Measurements from ENCODE around the gene TUBGCP6. TPM values are rescaled to one million over a fixed set of nuclear protein-coding genes. Genes with fewer than 3 reads are reported as not detected.

Gene TUBGCP6
- total RNA-seq, 1 donor from 2014 or later = 49.6 TPM

GRCh38 chr22:50258361-50259292, 13.8 kb upstream of the TUBGCP6 start:
- Mint-ChIP-seq H3K9me3 (no peaks in the 10 kb centered on the region), H3K27ac (no peak overlapping the region), H3K36me3 (ENCODE audit: low read depth) (no peaks in the 10 kb centered on the region), H3K4me3 (ENCODE audit: low read depth) (peak overlapping the region; percentile 39), H3K4me1 (ENCODE audit: low read depth) (peaks cover 5% of the 10 kb centered on the region), H3K27me3 (ENCODE audit: low read depth) (peaks cover 9% of the 10 kb centered on the region)
- intact Hi-C loops (cut with micrococcal nuclease) = no loop called here
- DNase-seq (ENCODE audit: low spot score) = no peak

DNA sequence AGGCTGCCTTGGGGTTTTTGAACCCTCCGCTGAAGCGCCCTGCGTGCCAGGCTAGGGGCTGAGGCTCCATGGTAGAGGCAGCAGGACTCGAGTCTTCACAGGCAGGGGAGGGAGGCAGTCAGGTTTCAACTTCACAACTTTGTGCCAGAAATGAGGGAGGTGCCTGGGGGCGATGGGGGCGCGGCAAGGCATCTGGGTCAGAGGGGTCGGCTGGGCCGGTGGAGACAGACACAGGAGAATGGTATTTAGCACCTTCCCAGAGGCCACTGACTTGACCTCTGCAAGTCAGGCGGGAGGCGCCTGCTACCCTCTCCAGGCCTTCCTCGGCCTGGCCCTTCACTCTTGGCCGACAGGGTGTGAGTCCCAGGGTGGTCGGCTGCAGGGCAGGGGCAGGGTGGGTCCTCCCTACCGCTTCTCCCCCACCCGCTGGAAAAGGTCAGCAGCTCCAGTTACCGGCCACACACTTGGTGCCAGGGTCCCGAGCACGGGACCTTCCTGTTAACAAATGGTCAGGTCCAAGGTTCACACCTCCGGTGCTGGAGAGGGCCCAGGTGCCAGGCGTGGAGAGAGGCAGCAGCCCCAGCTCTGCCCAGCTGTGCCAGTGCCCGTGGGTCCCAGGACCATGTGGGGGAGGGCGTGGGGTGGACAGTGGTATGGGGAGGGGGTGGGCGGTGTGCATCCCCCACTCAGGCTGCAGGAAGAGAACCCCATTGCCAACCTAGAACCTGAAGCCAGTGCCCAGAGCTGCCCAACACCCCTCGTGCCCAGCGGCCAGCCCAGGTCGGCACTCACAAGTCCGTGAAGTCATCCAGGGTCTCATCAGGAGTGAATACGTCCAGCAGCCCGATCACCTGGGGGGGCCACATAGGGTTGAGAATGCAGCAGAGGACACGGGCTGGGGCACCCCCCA, 12.9 kb upstream of the TUBGCP6 start:
- peaks cover 5% of the 10 kb centered on the region for H3K4me1 Mint-ChIP-seq (ENCODE audit: low read depth)
- H3K36me3 Mint-ChIP-seq (ENCODE audit: low read depth) = no peaks in the 10 kb centered on the region
- intact Hi-C loops (cut with micrococcal nuclease) = no loop called here
- H3K27me3 Mint-ChIP-seq (ENCODE audit: low read depth) = peaks cover 6% of the 10 kb centered on the region
- H3K4me3 Mint-ChIP-seq (ENCODE audit: low read depth) = no peak overlapping the region
- H3K9me3 Mint-ChIP-seq = no peaks in the 10 kb centered on the region
- DNase-seq (ENCODE audit: low spot score) = no peak
- H3K27ac Mint-ChIP-seq = no peak overlapping the region

GRCh38 chr22:50257041-50257440, 12.2 kb upstream of the TUBGCP6 start:
- no peaks in the 10 kb centered on the region for H3K36me3 Mint-ChIP-seq (ENCODE audit: low read depth)
- DNase-seq (ENCODE audit: low spot score) = no peak
- no peaks in the 10 kb centered on the region for H3K9me3 Mint-ChIP-seq
- H3K27me3 Mint-ChIP-seq (ENCODE audit: low read depth) = peaks cover 2% of the 10 kb centered on the region
- no peak overlapping the region for H3K27ac Mint-ChIP-seq
- H3K4me1 Mint-ChIP-seq (ENCODE audit: low read depth) = peaks cover under 1% of the 10 kb centered on the region
- no peak overlapping the region for H3K4me3 Mint-ChIP-seq (ENCODE audit: low read depth)
- intact Hi-C loops (cut with micrococcal nuclease) = no loop called here

GRCh38 chr22:50256258-50256862, 11.5 kb upstream of the TUBGCP6 start:
- no peaks in the 10 kb centered on the region for H3K9me3 Mint-ChIP-seq
- H3K4me3 Mint-ChIP-seq (ENCODE audit: low read depth) = no peak overlapping the region
- no peak for DNase-seq (ENCODE audit: low spot score)
- no peaks in the 10 kb centered on the region for H3K36me3 Mint-ChIP-seq (ENCODE audit: low read depth)
- H3K27ac Mint-ChIP-seq = no peak overlapping the region
- intact Hi-C loops (cut with micrococcal nuclease) = no loop called here
- H3K27me3 Mint-ChIP-seq (ENCODE audit: low read depth) = no peaks in the 10 kb centered on the region
- H3K4me1 Mint-ChIP-seq (ENCODE audit: low read depth) = no peaks in the 10 kb centered on the region

- intact Hi-C loops (cut with micrococcal nuclease) = no loop called here
- no peak overlapping the region for H3K27ac Mint-ChIP-seq
- no peak for DNase-seq (ENCODE audit: low spot score)
- H3K27me3 Mint-ChIP-seq (ENCODE audit: low read depth) = no peaks in the 10 kb centered on the region
- H3K36me3 Mint-ChIP-seq (ENCODE audit: low read depth) = no peaks in the 10 kb centered on the region
- no peaks in the 10 kb centered on the region for H3K9me3 Mint-ChIP-seq
- H3K4me3 Mint-ChIP-seq (ENCODE audit: low read depth) = no peak overlapping the region
- no peaks in the 10 kb centered on the region for H3K4me1 Mint-ChIP-seq (ENCODE audit: low read depth)
Observed at GRCh38 chr22:50255607-50256006, 10.8 kb upstream of the TUBGCP6 start.

DNA sequence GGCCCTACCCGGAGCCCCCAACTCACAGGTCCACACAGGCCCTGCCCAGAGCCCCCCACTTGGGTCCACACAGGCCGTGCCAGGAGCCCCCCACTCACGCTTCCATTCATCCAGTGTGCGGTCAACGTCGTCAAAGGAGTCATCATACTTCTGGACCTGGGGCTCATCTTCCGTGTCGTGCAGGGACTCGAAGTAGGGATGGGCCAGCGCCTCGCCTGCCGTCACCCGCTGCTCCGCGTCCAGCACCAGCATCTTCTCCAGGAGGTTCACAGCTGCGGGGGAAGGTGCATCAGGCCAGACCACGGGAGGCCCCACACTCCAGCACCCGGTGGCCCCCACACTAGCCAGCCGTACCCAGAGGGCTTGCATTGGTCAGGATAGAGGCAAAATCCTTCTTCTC, 10.3 kb upstream of the TUBGCP6 start:
- H3K27ac Mint-ChIP-seq = no peak overlapping the region
- H3K4me1 Mint-ChIP-seq (ENCODE audit: low read depth) = peaks cover 1% of the 10 kb centered on the region
- intact Hi-C loops (cut with micrococcal nuclease) = no loop called here

DNA sequence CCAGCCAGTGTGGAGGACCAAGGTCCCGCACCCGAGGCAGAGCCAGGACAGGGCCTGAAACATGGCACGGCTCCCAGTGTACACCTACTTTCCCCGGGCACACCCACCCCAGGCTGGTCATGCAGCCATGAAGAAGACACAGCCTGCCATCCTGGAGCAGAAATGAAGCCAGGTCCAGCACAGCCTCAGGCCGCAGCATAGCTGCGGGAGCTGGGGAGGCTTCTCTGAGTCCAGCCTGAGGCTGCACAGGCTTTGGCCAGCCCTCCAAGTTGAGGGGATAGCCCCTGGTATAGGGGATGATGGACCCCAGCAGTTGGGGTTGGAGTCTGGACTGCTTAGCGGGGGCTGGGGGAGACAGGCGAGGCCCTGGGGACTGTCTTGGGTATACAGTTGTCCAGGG, 9.1 kb upstream of the TUBGCP6 start:
- DNase-seq (ENCODE audit: low spot score) = no peak
- H3K9me3 Mint-ChIP-seq = no peaks in the 10 kb centered on the region
- H3K27me3 Mint-ChIP-seq (ENCODE audit: low read depth) = no peaks in the 10 kb centered on the region
- H3K4me1 Mint-ChIP-seq (ENCODE audit: low read depth) = peaks cover 6% of the 10 kb centered on the region
- intact Hi-C loops (cut with micrococcal nuclease) = no loop called here
- H3K4me3 Mint-ChIP-seq (ENCODE audit: low read depth) = no peak overlapping the region
- H3K36me3 Mint-ChIP-seq (ENCODE audit: low read depth) = no peaks in the 10 kb centered on the region
- no peak overlapping the region for H3K27ac Mint-ChIP-seq

More for the DNA sequence above, 10.3 kb upstream of the TUBGCP6 start:
- Mint-ChIP-seq H3K27me3 (ENCODE audit: low read depth) (no peaks in the 10 kb centered on the region), H3K9me3 (no peaks in the 10 kb centered on the region), H3K36me3 (ENCODE audit: low read depth) (no peaks in the 10 kb centered on the region), H3K4me3 (ENCODE audit: low read depth) (no peak overlapping the region)
- DNase-seq (ENCODE audit: low spot score) = no peak

GRCh38 chr22:50253046-50253915, 8.5 kb upstream of the TUBGCP6 start:
- H3K36me3 Mint-ChIP-seq (ENCODE audit: low read depth) = no peaks in the 10 kb centered on the region
- no peak overlapping the region for H3K4me3 Mint-ChIP-seq (ENCODE audit: low read depth)
- H3K9me3 Mint-ChIP-seq = no peaks in the 10 kb centered on the region
- no peaks in the 10 kb centered on the region for H3K27me3 Mint-ChIP-seq (ENCODE audit: low read depth)
- no peak for DNase-seq (ENCODE audit: low spot score)
- no peak overlapping the region for H3K27ac Mint-ChIP-seq
- intact Hi-C loops (cut with micrococcal nuclease) = no loop called here
- peaks cover 6% of the 10 kb centered on the region for H3K4me1 Mint-ChIP-seq (ENCODE audit: low read depth)

- H3K4me3 Mint-ChIP-seq (ENCODE audit: low read depth) = peak overlapping the region; percentile 21
- H3K27me3 Mint-ChIP-seq (ENCODE audit: low read depth) = no peaks in the 10 kb centered on the region
- H3K36me3 Mint-ChIP-seq (ENCODE audit: low read depth) = peaks cover 6% of the 10 kb centered on the region
- intact Hi-C loops (cut with micrococcal nuclease) = no loop called here
- DNase-seq (ENCODE audit: low spot score) = peak; percentile 60
- peaks cover 7% of the 10 kb centered on the region for H3K4me1 Mint-ChIP-seq (ENCODE audit: low read depth)
- no peak overlapping the region for H3K27ac Mint-ChIP-seq
- H3K9me3 Mint-ChIP-seq = no peaks in the 10 kb centered on the region
Observed at GRCh38 chr22:50252082-50253045, 7.5 kb upstream of the TUBGCP6 start.

DNA sequence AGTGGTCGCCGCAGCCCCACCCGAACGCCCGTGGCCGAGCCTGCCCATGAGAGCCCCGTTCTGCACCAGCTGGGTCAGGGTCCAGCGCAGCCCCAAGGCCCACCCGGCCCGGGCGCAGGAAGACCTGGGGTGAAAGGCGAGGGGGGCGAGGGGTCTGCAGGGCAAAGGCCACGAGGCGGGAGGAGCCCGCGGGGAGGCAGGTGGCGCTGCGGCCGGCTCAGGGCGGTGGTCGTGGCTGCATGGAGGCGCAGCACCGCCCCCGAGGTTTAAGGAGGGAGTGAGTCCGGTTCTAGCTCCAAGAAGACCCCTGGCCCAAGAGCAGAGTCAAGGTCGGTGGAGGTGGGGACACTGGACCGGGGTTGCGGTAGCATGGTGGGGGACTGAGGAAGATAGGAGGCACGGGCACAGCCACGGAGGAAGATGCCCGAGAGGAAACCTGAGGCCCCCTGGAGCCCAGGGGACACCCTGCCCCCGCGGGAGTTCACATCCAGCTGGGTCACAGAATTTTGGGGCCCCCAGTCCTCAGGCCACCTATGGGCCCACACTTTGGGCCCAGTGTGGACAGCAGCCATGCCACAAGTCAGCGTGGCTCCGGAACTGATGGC, 6.8 kb upstream of the TUBGCP6 start:
- Mint-ChIP-seq H3K27me3 (ENCODE audit: low read depth) (no peaks in the 10 kb centered on the region), H3K4me1 (ENCODE audit: low read depth) (peaks cover 7% of the 10 kb centered on the region), H3K4me3 (ENCODE audit: low read depth) (no peak overlapping the region), H3K36me3 (ENCODE audit: low read depth) (peaks cover 10% of the 10 kb centered on the region), H3K9me3 (no peaks in the 10 kb centered on the region), H3K27ac (no peak overlapping the region)
- no peak for DNase-seq (ENCODE audit: low spot score)
- intact Hi-C loops (cut with micrococcal nuclease) = no loop called here
